Measurements from ENCODE around the gene ACOX3.
"Not testable (repeated sequence)": the region's sequence is repeated elsewhere in the genome, so short reads cannot be mapped to it uniquely, and the experiment has no call there.

ACOX3 gene

GRCh38 chr4:8350841-8351461, 89.6 kb downstream of the ACOX3 start:
- no peak for DNase-seq (ENCODE audit: low read depth)

GRCh38 chr4:8350352-8350751, 90.2 kb downstream of the ACOX3 start:
- DNase-seq (ENCODE audit: low read depth): no peak

GRCh38 chr4:8349664-8350236, 90.8 kb downstream of the ACOX3 start:
- DNase-seq (ENCODE audit: low read depth): no peak

GRCh38 chr4:8349236-8349635, 91.3 kb downstream of the ACOX3 start:
- DNase-seq (ENCODE audit: low read depth): not testable (repeated sequence)

GRCh38 chr4:8348071-8348470, 92.5 kb downstream of the ACOX3 start:
- DNase-seq (ENCODE audit: low read depth): no peak

GRCh38 chr4:8347660-8348059, 92.9 kb downstream of the ACOX3 start:
- DNase-seq (ENCODE audit: low read depth): no peak

GRCh38 chr4:8346838-8347605, 93.5 kb downstream of the ACOX3 start:
- no peak for DNase-seq (ENCODE audit: low read depth)

GRCh38 chr4:8345946-8346814, 94.3 kb downstream of the ACOX3 start:
- no peak for DNase-seq (ENCODE audit: low read depth)

GRCh38 chr4:8345053-8345945, 95.2 kb downstream of the ACOX3 start:
- no peak for DNase-seq (ENCODE audit: low read depth)

- no peak for DNase-seq (ENCODE audit: low read depth)
These were observed 96.1 kb downstream of the ACOX3 start for GRCh38 chr4:8344377-8344776.

- no peak for DNase-seq (ENCODE audit: low read depth)
These were observed 96.6 kb downstream of the ACOX3 start for GRCh38 chr4:8343967-8344331.

- no peak for DNase-seq (ENCODE audit: low read depth)
These were observed 97.1 kb downstream of the ACOX3 start for GRCh38 chr4:8343262-8343966.

GRCh38 chr4:8342651-8343261, 97.8 kb downstream of the ACOX3 start:
- no peak for DNase-seq (ENCODE audit: low read depth)

GRCh38 chr4:8341691-8342090, 98.8 kb downstream of the ACOX3 start:
- no peak for DNase-seq (ENCODE audit: low read depth)

GRCh38 chr4:8341281-8341680, 99.2 kb downstream of the ACOX3 start:
- DNase-seq (ENCODE audit: low read depth): not testable (repeated sequence)

- DNase-seq (ENCODE audit: low read depth): no peak
These were observed 99.7 kb downstream of the ACOX3 start for GRCh38 chr4:8340781-8341241.

GRCh38 chr4:8338351-8338961, 102.1 kb downstream of the ACOX3 start:
- no peak for DNase-seq (ENCODE audit: low read depth)

GRCh38 chr4:8336412-8337075, 104.0 kb downstream of the ACOX3 start:
- no peak for DNase-seq (ENCODE audit: low read depth)

GRCh38 chr4:8335848-8336247, 104.7 kb downstream of the ACOX3 start:
- DNase-seq (ENCODE audit: low read depth): no peak
